SK-N-SH (cell line): ENCODE data around the gene HEMGN.

Experiments
- MAX ChIP-seq: IDR thresholded peaks from 2 replicates; pipeline ENCODE4 v1.4.0; 2012; ENCODE audit warnings: low read depth
- POLR2AphosphoS5 ChIP-seq: IDR thresholded peaks from 2 replicates; pipeline ENCODE4 v1.6.1; 2012; ENCODE audit warnings: low read depth, low read length
- RAD21 ChIP-seq: IDR thresholded peaks from 2 replicates; pipeline ENCODE4 v1.6.1; 2012; ENCODE audit warnings: mild to moderate bottlenecking, low read length
- YY1 ChIP-seq: IDR thresholded peaks from 2 replicates; pipeline ENCODE4 v1.4.0; 2012; ENCODE audit warnings: low read depth, mild to moderate bottlenecking
- TF ChIP-seq, protein P1 (sequence below): fragments of 200-600 bp; sonication (generic); IDR thresholded peaks from 2 replicates; pipeline ENCODE4 v1.6.1; 2017; ENCODE audit warnings: antibody characterized with exemption, mild to moderate bottlenecking, moderate library complexity

- TF ChIP-seq MAX = no peak
- TF ChIP-seq, protein P1, sequence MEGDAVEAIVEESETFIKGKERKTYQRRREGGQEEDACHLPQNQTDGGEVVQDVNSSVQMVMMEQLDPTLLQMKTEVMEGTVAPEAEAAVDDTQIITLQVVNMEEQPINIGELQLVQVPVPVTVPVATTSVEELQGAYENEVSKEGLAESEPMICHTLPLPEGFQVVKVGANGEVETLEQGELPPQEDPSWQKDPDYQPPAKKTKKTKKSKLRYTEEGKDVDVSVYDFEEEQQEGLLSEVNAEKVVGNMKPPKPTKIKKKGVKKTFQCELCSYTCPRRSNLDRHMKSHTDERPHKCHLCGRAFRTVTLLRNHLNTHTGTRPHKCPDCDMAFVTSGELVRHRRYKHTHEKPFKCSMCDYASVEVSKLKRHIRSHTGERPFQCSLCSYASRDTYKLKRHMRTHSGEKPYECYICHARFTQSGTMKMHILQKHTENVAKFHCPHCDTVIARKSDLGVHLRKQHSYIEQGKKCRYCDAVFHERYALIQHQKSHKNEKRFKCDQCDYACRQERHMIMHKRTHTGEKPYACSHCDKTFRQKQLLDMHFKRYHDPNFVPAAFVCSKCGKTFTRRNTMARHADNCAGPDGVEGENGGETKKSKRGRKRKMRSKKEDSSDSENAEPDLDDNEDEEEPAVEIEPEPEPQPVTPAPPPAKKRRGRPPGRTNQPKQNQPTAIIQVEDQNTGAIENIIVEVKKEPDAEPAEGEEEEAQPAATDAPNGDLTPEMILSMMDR = no peak
- no peak for TF ChIP-seq POLR2AphosphoS5
- no peak for TF ChIP-seq YY1
- no peak for TF ChIP-seq RAD21
Measured at GRCh38 chr9:97979788-97980478, 42.0 kb upstream of the HEMGN start.
